ENCODE results near the gene RFC3.

GRCh38 chr13:33789066-33789606, 28.8 kb upstream of the RFC3 start:
- TF ChIP-seq POLR2AphosphoS5 (IDR thresholded peaks at IDR 0.05) (no peak), CTCF (IDR thresholded peaks at IDR 0.05) (no peak), EP300 (IDR thresholded peaks at IDR 0.05) (no peak)
